Activated gamma-delta T cell treated with Interleukin-2 at 50 U/mL for 16 hours (primary cell): ENCODE results near the gene REG1B.
"Not testable (repeated sequence)": the region's sequence is repeated elsewhere in the genome, so short reads cannot be mapped to it uniquely, and the experiment has no call there.

ENCODE experiments used
- DNase-seq: peaks from one replicate; pipeline ENCODE4 v3.0.0-alpha.2; 2020

Gene REG1B

GRCh38 chr2:79083597-79084251 lies 4.1 kb downstream of the REG1B start:
- DNase-seq: no peak

DNA sequence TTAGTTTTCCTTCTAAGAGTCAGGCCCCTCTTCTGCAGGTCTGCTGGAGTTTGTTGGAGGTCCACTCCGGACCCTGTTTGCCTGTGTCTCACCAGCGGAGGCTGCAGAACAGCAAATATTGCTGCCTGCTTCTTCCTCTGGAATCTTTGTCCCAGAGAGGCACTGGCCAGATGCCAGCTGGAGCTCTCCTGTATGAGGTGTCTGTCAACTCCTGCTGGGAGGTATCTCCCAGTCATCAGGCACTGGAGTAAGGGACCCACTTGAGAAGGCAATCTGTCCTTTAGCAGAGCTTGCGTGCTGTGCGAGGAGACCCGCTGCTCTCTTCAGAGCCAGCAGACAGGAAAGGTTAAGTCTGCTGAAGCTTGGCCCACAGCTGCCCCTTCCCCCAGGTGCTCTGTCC lies 4.8 kb downstream of the REG1B start:
- no peak for DNase-seq

DNA sequence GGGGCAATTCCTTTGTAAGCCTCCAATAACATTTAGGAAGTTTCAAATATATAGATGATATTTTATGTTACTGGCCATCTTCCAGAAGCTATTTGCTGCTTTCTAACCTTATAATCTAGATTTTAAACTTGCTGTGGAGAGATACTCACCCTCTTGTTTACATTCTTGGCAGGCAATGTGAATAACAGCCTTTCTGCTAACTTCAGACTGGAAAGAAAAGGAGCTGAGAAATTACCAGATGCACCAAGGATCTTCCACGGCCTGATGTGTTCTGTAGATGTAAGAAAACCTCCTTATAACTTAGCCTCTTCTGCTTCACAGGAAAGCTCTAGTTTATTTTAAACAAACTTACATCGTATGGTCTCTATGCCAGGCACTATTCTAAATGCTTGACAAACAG lies 16.7 kb downstream of the REG1B start:
- no peak for DNase-seq

- DNase-seq: no peak
These were observed 22.6 kb downstream of the REG1B start for GRCh38 chr2:79065201-79065600.

- DNase-seq: not testable (repeated sequence)
These were observed 33.0 kb downstream of the REG1B start for GRCh38 chr2:79054769-79055168.

DNA sequence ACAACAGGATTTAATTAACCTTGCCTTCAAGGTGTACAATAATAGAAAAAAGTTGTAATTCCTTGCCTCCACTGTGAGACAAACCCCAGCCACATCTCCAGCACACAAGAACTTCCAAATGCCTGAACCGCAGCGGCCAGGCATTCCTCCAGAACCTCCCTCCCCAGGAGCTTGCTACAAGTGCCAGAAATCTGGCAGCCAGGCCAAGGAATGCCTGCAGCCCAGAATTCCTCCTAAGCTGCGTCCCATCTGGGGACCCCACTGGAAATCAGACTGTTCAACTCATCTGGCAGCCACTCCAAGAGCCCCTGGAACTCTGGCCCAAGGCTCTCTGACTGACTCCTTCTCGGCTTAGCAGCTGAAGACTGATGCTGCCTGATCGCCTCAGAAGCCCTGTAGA lies 34.3 kb downstream of the REG1B start:
- DNase-seq: not testable (repeated sequence)

- no peak for DNase-seq
These were observed 46.8 kb downstream of the REG1B start for GRCh38 chr2:79041032-79041448.

DNA sequence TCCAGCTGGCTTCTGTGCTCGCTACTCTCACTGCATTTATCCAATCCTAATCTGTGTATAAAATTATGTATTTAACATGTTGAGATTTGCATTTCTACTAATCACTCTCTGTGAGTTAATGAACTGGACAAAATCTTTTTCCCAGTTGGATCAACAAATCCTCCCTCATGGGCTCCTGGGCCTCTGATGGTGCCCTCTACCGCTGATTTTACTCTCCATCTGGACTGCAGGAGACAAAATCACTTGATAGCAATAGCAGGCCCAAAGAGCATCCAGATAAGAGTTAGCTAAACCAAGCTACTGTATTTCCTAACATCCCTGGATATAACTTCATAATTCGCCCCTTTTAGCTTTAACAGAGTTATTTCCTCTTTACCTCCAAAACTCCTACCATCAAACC lies 47.8 kb downstream of the REG1B start:
- no peak for DNase-seq
